Measurements from ENCODE around the gene ADCY9. TPM values are rescaled to one million over a fixed set of nuclear protein-coding genes. Genes with fewer than 3 reads are reported as not detected.

The ADCY9 gene
- total RNA-seq, 1 experiment from 2014 or later: 7.0 TPM

DNA sequence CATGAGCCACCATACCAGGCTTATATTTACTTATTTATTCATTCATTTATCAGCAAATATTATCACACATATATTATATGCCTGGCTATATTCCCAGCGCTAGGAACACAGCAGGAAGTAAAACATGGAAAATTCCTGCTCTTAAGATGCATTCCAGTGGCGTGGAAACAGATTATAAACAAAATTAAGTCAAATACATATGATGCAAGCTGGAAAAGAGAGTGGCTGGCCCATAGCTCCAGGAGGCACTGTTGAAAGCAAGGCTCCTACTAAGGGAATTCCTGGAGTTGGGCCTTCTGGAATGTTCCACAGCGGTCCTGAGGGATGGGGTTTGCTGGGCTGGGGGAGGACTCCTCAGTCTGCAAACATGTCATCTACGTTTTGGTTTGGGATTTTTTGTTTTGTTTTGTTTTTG lies 18.4 kb downstream of the ADCY9 start:
- TF ChIP-seq, protein P1, sequence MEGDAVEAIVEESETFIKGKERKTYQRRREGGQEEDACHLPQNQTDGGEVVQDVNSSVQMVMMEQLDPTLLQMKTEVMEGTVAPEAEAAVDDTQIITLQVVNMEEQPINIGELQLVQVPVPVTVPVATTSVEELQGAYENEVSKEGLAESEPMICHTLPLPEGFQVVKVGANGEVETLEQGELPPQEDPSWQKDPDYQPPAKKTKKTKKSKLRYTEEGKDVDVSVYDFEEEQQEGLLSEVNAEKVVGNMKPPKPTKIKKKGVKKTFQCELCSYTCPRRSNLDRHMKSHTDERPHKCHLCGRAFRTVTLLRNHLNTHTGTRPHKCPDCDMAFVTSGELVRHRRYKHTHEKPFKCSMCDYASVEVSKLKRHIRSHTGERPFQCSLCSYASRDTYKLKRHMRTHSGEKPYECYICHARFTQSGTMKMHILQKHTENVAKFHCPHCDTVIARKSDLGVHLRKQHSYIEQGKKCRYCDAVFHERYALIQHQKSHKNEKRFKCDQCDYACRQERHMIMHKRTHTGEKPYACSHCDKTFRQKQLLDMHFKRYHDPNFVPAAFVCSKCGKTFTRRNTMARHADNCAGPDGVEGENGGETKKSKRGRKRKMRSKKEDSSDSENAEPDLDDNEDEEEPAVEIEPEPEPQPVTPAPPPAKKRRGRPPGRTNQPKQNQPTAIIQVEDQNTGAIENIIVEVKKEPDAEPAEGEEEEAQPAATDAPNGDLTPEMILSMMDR (conservative IDR thresholded peaks at IDR 0.05; ENCODE audit: low read depth, low read length): no peak
- no peak for TF ChIP-seq EZH2 (IDR thresholded peaks at IDR 0.05; ENCODE audit: borderline replicate concordance, low read depth, low read length, poor library complexity, severe bottlenecking)
- Histone ChIP-seq H3K4me1 (ENCODE audit: insufficient read depth, low read length, poor library complexity, severe bottlenecking) (peaks cover 36% of the 10 kb centered on the region), H3K4me3 (ENCODE audit: low read depth, low read length, poor library complexity, severe bottlenecking) (no peak overlapping the region), H3K27ac (ENCODE audit: low read depth, low read length, poor library complexity, severe bottlenecking) (no peak overlapping the region), H3K9me3 (ENCODE audit: low read depth, low read length, poor library complexity, severe bottlenecking) (no peaks in the 10 kb centered on the region), H3K27me3 (replicated peaks; ENCODE audit: insufficient read depth, low read depth, low read length, poor library complexity) (no peaks in the 10 kb centered on the region), H3K36me3 (ENCODE audit: insufficient read depth, low read length, poor library complexity, severe bottlenecking) (no peaks in the 10 kb centered on the region)
- no peak for DNase-seq (ENCODE audit: low spot score)
- intact Hi-C loops (cut with micrococcal nuclease; ENCODE audit: unreplicated experiment): no loop called here
- no TSS peak for BruUV-seq (replicated peaks)
- ChIA-PET POLR2A (ENCODE audit: low non-redundant PET) (interaction anchor here (0.7 kb wide), 1 partner anchor 242 kb away, joined by 10 read pairs; no protein-coding TSS in a partner anchor), CTCF (no interaction called here)

DNA sequence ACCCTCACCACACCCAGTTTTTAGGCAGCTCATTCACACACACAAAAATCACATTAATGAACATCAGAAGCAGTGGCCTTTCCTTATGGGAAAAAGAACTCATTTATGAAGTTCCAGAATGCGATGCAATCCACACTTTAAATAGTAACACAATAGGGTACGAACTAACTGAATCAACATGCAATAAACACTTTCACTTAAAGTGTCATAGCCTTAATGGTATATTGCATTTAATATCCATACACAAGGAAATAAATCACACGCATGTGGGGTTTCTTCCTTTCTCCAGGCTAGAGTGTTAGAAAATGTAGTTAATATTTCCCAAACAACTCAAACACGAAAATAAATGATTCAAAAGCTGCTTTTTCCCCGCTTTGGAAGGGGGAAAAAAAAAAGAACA lies 19.7 kb downstream of the ADCY9 start:
- Histone ChIP-seq H3K9me3 (ENCODE audit: low read depth, low read length, poor library complexity, severe bottlenecking) (no peaks in the 10 kb centered on the region), H3K36me3 (ENCODE audit: insufficient read depth, low read length, poor library complexity, severe bottlenecking) (no peaks in the 10 kb centered on the region), H3K4me1 (ENCODE audit: insufficient read depth, low read length, poor library complexity, severe bottlenecking) (peaks cover 36% of the 10 kb centered on the region), H3K4me3 (ENCODE audit: low read depth, low read length, poor library complexity, severe bottlenecking) (peak overlapping the region; percentile 5), H3K27me3 (replicated peaks; ENCODE audit: insufficient read depth, low read depth, low read length, poor library complexity) (no peaks in the 10 kb centered on the region), H3K27ac (ENCODE audit: low read depth, low read length, poor library complexity, severe bottlenecking) (peak overlapping the region; percentile 59)
- POLR2A ChIA-PET (ENCODE audit: low non-redundant PET): interaction anchor here (0.7 kb wide), 1 partner anchor 43 kb away, joined by 6 read pairs; no protein-coding TSS in a partner anchor
- DNase-seq (ENCODE audit: low spot score): no peak
- intact Hi-C loops (cut with micrococcal nuclease; ENCODE audit: unreplicated experiment): no loop called here
- TF ChIP-seq EZH2 (IDR thresholded peaks at IDR 0.05; ENCODE audit: borderline replicate concordance, low read depth, low read length, poor library complexity, severe bottlenecking): no peak
- TF ChIP-seq, protein P1 (conservative IDR thresholded peaks at IDR 0.05; ENCODE audit: low read depth, low read length): no peak
- BruUV-seq (replicated peaks): no TSS peak
- CTCF ChIA-PET: interaction anchor here (1.1 kb wide), 1 partner anchor 158 kb away, joined by 3 read pairs; no protein-coding TSS in a partner anchor

DNA sequence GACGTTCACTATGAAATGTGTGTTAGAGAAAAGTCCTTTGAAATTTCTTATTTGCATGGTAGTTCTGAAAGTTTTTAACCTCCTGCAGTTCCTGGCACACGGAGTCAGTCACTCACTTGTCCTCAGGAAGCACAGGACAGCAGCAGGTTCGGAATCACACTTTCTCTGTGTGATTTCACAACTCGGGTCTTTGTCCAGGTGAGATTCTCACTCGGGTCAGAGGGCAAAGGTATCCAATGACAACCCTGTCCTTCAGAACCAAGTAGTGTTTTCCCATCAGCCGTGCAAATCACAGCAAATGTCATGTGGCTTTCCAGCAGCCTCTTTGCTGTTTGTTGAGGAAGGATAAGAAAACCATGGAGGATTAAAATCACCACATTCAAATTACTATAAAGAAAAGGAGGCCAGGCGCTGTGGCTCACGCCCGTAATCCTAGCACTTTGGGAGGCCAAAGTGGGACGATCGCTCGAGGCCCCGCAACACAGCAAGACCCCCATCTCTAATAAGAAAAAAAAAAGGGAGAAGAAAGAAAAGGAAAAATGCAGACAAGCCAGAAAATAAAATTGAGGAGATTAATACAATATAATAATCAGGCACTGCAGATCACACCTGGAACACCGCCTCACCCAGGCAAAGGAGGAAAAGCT lies 22.0 kb downstream of the ADCY9 start:
- POLR2A ChIA-PET (ENCODE audit: low non-redundant PET): no interaction called here
- no peaks in the 10 kb centered on the region for H3K9me3 ChIP-seq (ENCODE audit: low read depth, low read length, poor library complexity, severe bottlenecking)
- peak overlapping the region; percentile 37 for H3K27ac ChIP-seq (ENCODE audit: low read depth, low read length, poor library complexity, severe bottlenecking)
- CTCF ChIA-PET: interaction anchor here (0.6 kb wide), 1 partner anchor 55 kb away, joined by 7 read pairs; no protein-coding TSS in a partner anchor
- intact Hi-C loops (cut with micrococcal nuclease; ENCODE audit: unreplicated experiment): no loop called here
- H3K36me3 ChIP-seq (ENCODE audit: insufficient read depth, low read length, poor library complexity, severe bottlenecking): no peaks in the 10 kb centered on the region
- no peaks in the 10 kb centered on the region for H3K27me3 ChIP-seq (replicated peaks; ENCODE audit: insufficient read depth, low read depth, low read length, poor library complexity)
- peaks cover 36% of the 10 kb centered on the region for H3K4me1 ChIP-seq (ENCODE audit: insufficient read depth, low read length, poor library complexity, severe bottlenecking)
- TF ChIP-seq, protein P1 (conservative IDR thresholded peaks at IDR 0.05; ENCODE audit: low read depth, low read length): no peak
- TF ChIP-seq EZH2 (IDR thresholded peaks at IDR 0.05; ENCODE audit: borderline replicate concordance, low read depth, low read length, poor library complexity, severe bottlenecking): no peak
- no peak for DNase-seq (ENCODE audit: low spot score)
- BruUV-seq (replicated peaks): no TSS peak
- H3K4me3 ChIP-seq (ENCODE audit: low read depth, low read length, poor library complexity, severe bottlenecking): no peak overlapping the region

Measured in A673 (cell line).